DOHH2 (cell line): Measurements from ENCODE around the gene KMT5C.

Experiments
- H3F3A ChIP-seq: fragments of 200-600 bp; sonication (generic), shearing (Covaris generic); 2 replicates; pipeline ENCODE4 v1.6.0; 2016; ENCODE audit warnings: antibody characterized with exemption, mild to moderate bottlenecking; ENCODE audit not compliant: control insufficient read depth, insufficient read depth
- H3K27ac ChIP-seq: fragments of 200-600 bp; sonication (generic); 2 replicates; pipeline ENCODE4 v1.5.1; 2014; ENCODE audit warnings: low read depth, mild to moderate bottlenecking, low read length, moderate library complexity
- H3K27me3 ChIP-seq: fragments of 200-600 bp; sonication (generic); 2 replicates; pipeline ENCODE4 v1.6.1; 2014; ENCODE audit warnings: mild to moderate bottlenecking, low read length, mixed read lengths; ENCODE audit not compliant: control insufficient read depth
- H3K36me3 ChIP-seq: fragments of 200-600 bp; sonication (generic); 2 replicates; pipeline ENCODE4 v1.6.1; 2014; ENCODE audit warnings: mild to moderate bottlenecking, low read length, moderate library complexity, mixed read lengths; ENCODE audit not compliant: control insufficient read depth
- H3K4me1 ChIP-seq: fragments of 200-600 bp; sonication (generic); 2 replicates; pipeline ENCODE4 v1.6.1; 2014; ENCODE audit warnings: mild to moderate bottlenecking, low read length, mixed read lengths; ENCODE audit not compliant: control insufficient read depth
- H3K4me2 ChIP-seq: fragments of 200-600 bp; sonication (generic); 2 replicates; pipeline ENCODE4 v1.6.0; 2014; ENCODE audit warnings: mild to moderate bottlenecking, low read length, moderate library complexity
- H3K4me3 ChIP-seq: fragments of 200-600 bp; sonication (generic); 2 replicates; pipeline ENCODE4 v1.5.1; 2014; ENCODE audit warnings: mild to moderate bottlenecking, low read length, mixed read lengths
- H3K79me2 ChIP-seq: fragments of 200-600 bp; sonication (generic); 2 replicates; pipeline ENCODE4 v1.6.1; 2014; ENCODE audit warnings: mild to moderate bottlenecking, low read length, mixed read lengths; ENCODE audit not compliant: control insufficient read depth
- H3K9me2 ChIP-seq: fragments of 200-600 bp; sonication (generic); replicated peaks from 2 replicates; pipeline ENCODE4 v1.6.1; 2014; ENCODE audit warnings: mild to moderate bottlenecking, low read length, mixed read lengths; ENCODE audit not compliant: control insufficient read depth
- H3K9me3 ChIP-seq: fragments of 200-600 bp; sonication (generic); 2 replicates; pipeline ENCODE4 v1.6.1; 2014; ENCODE audit warnings: antibody characterized with exemption, low read length, mixed read lengths; ENCODE audit not compliant: control insufficient read depth, insufficient read depth
- H4K20me1 ChIP-seq: fragments of 200-600 bp; sonication (generic); 2 replicates; pipeline ENCODE4 v1.6.0; 2014; ENCODE audit warnings: low read depth, mild to moderate bottlenecking, antibody characterized with exemption, low read length, moderate library complexity; ENCODE audit not compliant: control insufficient read depth, insufficient read depth
- CTCF ChIP-seq: fragments of 200-600 bp; sonication (generic); IDR thresholded peaks from one replicate; pipeline ENCODE4 v1.5.1; 2014; ENCODE audit warnings: antibody characterized with exemption, mild to moderate bottlenecking, low read depth, low read length; ENCODE audit not compliant: poor library complexity, severe bottlenecking
- EZH2phosphoT487 ChIP-seq: fragments of 200-600 bp; sonication (generic); IDR thresholded peaks from 2 replicates; pipeline ENCODE4 v1.6.1; 2017; ENCODE audit warnings: borderline replicate concordance, mild to moderate bottlenecking, antibody characterized with exemption, low read length, moderate library complexity, mixed read lengths

KMT5C gene

GRCh38 chr19:55340784-55341147 is 1.1 kb downstream of the KMT5C start:
- Histone ChIP-seq H3K4me2 (peak overlapping the region; percentile 92), H4K20me1 (0 out of 2 replicates have a peak, but pooled peaks cover 3% of the 10 kb centered on the region), H3K4me3 (peak overlapping the region; percentile 99), H3K9me2 (no peaks in the 10 kb centered on the region), H3K27ac (peak overlapping the region; percentile 64), H3K79me2 (peaks cover 18% of the 10 kb centered on the region), H3K4me1 (peaks cover 23% of the 10 kb centered on the region), H3F3A (no peaks in the 10 kb centered on the region), H3K9me3 (no peaks in the 10 kb centered on the region), H3K27me3 (peaks cover 7% of the 10 kb centered on the region), H3K36me3 (peaks cover 16% of the 10 kb centered on the region)
- TF ChIP-seq EZH2phosphoT487 (no peak), CTCF (peak; percentile 76)

GRCh38 chr19:55341171-55341588 is 1.5 kb downstream of the KMT5C start:
- Histone ChIP-seq H3K4me2 (peak overlapping the region; percentile 92), H3K9me2 (no peaks in the 10 kb centered on the region), H3K27me3 (peaks cover 7% of the 10 kb centered on the region), H4K20me1 (0 out of 2 replicates have a peak, but pooled peaks cover 3% of the 10 kb centered on the region), H3K4me3 (peak overlapping the region; percentile 99), H3K79me2 (peaks cover 18% of the 10 kb centered on the region), H3K9me3 (no peaks in the 10 kb centered on the region), H3K27ac (0 out of 2 replicates have a peak overlapping the region, but pooled peaks have one; percentile 64), H3F3A (no peaks in the 10 kb centered on the region), H3K36me3 (peaks cover 16% of the 10 kb centered on the region), H3K4me1 (peaks cover 23% of the 10 kb centered on the region)
- TF ChIP-seq EZH2phosphoT487 (no peak), CTCF (no peak)

GRCh38 chr19:55341595-55342531 is 2.2 kb downstream of the KMT5C start:
- Histone ChIP-seq H3K4me2 (peak overlapping the region; percentile 92), H3K79me2 (peaks cover 18% of the 10 kb centered on the region), H4K20me1 (0 out of 2 replicates have a peak, but pooled peaks cover 3% of the 10 kb centered on the region), H3K9me2 (no peaks in the 10 kb centered on the region), H3K27ac (no peak overlapping the region), H3K27me3 (peaks cover 5% of the 10 kb centered on the region), H3F3A (no peaks in the 10 kb centered on the region), H3K4me1 (peaks cover 23% of the 10 kb centered on the region), H3K4me3 (peak overlapping the region; percentile 99), H3K36me3 (peaks cover 16% of the 10 kb centered on the region), H3K9me3 (no peaks in the 10 kb centered on the region)
- TF ChIP-seq EZH2phosphoT487 (no peak), CTCF (no peak)
